HEK293T (cell line): Measurements from ENCODE around the gene KRTAP10-12.

ENCODE experiments used
- BHLHE40 ChIP-seq: fragments of 450-650 bp; IDR thresholded peaks from 2 replicates; pipeline ENCODE4 v1.6.1; 2016; ENCODE audit warnings: mild to moderate bottlenecking, moderate library complexity, borderline replicate concordance
- ELF4 ChIP-seq: fragments of 450-650 bp; IDR thresholded peaks from 2 replicates; pipeline ENCODE4 v1.6.1; 2017; ENCODE audit warnings: antibody characterized with exemption
- FOXK2 ChIP-seq: fragments of 450-650 bp; IDR thresholded peaks from 2 replicates; pipeline ENCODE4 v1.6.1; 2016; ENCODE audit warnings: mild to moderate bottlenecking
- TARDBP ChIP-seq: fragments of 450-650 bp; IDR thresholded peaks from 2 replicates; pipeline ENCODE4 v1.6.1; 2016

DNA sequence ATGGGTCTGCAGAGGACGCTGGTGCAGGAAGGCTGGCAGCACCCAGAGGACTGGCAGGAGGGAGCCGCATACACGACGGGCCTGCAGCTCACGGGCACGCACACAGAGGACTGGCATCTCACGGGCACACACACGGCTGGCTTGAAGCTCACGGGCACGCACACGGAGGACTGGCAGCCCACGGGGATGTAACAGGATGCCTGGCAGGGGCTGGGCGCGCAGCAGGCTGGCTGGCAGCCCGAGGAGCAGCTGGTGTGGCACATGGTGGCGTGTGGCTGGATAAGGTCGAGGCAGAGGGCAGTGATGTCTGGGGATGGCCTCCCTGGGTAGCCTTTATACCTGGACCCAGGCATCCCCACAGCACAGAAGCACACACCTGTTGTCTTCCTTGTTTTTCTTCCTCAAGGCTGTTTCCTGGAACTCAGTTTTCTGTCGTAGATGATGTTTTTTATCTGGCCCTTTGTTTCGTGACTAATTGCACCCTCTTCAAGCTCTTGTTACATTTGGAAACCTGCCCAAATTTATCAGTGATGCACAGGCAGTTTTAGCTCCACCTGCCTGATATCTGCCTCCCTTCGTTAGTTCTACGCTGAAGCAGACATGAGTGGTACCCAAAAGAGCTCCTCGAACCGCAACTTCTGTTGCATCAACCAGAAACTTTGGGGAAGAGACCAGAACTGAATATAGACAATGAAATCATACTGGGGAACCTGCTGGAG is 15.0 kb upstream of the KRTAP10-12 start, which contains the start of gene KRTAP12-1:
- TF ChIP-seq TARDBP (no peak), FOXK2 (no peak), ELF4 (no peak), BHLHE40 (no peak)
